Forelimb muscle (tissue), 1 donor: ENCODE data around the gene RHD. TPM values are rescaled to one million over a fixed set of nuclear protein-coding genes. Genes with fewer than 3 reads are reported as not detected.
"Not testable (repeated sequence)": the region's sequence is repeated elsewhere in the genome, so short reads cannot be mapped to it uniquely, and the experiment has no call there.

Experiments used
- DNase-seq: peaks from one replicate; pipeline ENCODE4 v3.0.0-alpha.2; 2013; ENCODE audit warnings: low read depth
- polyA plus RNA-seq: library from polyadenylated mRNA; unstranded; fragments of 120-200 nt; gene quantifications from one replicate; pipeline ENCODE4 v1.2.1, GENCODE V29; 2013; ENCODE audit not compliant: insufficient read length

The RHD gene
- polyA plus RNA-seq, 1 donor, result 1.0 TPM

GRCh38 chr1:25304936-25305335, 32.6 kb downstream of the RHD start:
- DNase-seq, result not testable (repeated sequence)

DNA sequence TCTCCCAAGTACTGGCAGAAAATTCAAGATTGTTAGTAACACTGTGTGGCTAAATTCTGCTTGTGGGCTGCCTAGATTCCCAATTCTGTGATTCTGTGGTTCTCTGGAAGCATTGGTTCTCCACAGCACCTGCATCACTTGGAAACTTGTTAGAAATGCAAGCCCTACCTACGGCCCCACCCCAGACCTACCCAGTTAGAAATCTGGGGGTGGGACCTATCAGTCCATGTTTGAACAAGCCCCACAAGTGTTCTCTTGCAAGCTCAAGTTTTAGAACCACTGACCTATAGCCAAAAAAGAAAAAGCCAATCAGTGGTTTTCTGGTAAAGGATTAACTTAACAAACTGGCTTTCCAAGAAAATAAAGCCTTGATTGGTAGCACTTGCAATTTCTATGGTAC, 35.9 kb downstream of the RHD start:
- DNase-seq, result not testable (repeated sequence)

DNA sequence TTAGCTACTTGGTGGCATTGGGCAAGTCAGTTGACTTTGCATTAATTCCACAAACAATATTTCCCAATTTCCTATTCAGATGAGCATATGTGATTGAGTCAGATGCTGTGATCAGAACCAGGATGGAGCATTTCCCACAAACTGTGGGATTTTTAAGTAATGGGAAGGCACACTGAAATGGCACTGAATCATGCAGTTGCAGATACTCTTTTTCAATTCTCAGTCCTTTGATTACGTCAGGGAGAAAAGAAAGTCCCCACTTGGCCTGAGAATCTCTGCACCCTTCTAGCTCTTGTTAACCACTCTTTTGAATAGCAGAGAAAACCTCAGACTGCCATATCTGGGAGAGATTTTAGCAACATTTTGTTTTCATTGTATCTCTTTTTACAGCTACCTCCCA, 36.8 kb downstream of the RHD start:
- DNase-seq, result not testable (repeated sequence)

DNA sequence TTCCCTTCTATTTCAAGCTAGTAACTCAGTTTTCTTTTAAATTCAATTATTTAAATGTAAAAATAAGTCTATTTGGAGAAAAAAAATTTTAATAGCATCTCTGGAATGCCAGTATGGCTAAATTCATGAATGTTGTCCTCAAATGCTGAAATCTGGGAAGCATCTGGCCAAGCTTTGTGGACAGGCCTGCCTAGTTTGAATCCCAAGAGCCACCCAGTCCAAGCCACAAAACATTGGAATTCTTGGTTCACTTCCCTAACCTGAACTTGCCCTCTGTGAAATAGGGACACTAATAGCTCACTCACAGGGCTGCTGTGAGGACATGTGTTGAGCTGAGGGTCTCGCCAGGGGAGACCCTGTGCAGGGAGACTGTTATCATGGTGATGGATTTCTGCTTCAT, 37.2 kb downstream of the RHD start:
- DNase-seq, result not testable (repeated sequence)

DNA sequence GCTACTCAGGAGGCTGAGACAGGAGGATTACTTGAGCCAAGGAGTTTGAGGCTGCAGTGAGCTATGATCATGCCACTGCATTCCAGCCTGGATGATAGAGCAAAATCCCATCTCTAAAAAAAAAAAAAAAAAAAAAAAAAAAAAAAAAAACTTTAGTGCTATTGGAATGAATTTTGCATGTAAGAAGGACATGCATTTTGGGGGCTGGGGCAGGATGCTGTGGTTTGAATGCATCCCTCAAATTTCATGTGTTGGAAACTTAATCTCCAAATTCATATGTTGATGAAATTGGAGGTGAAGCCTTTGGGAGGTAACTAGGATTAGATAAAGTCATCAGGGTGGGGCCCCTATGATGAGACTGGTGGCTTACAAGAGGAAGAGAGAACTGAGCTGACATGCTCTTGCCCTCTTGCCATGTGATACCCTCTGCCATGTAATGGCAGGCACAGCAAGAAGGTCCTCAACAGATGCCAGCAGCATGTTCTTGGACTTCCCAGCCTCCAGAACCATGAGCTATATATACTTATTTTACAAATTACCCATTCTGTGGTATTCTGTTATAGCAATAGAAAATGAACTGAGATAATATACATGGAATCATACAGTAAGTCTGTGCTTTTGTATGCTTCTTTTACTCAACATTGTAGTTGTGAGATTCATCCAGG, 40.6 kb downstream of the RHD start:
- DNase-seq, result not testable (repeated sequence)

DNA sequence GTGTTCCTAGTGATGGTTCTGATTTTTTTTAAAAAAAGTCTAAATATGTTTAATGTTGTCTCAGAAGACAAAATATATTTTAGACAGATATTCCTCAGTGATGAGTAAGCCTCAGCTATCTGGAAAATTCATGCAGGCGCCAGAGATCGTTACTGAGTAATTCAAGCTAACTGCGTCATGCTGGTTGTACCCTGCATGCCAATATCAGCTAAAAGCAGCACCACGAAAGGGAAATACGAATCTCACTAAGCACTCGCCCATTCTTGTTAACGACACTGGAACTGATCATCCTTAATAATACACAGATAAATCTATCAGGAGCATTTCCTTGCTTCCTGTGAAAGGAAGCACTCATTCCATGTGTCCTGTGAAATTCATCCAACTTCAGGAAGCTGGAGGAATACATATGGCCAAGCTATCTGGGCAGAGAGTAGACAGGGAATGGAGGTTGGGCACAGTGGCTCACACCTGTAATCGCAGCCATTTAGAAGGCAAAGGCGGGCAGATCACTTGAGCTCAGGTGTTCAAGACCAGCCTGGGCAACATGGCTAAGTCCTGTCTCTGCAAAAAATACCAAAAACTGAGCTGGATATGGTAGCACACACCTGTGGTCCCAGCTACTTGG, 48.1 kb downstream of the RHD start:
- DNase-seq, result not testable (repeated sequence)

GRCh38 chr1:25322127-25322526, 49.8 kb downstream of the RHD start:
- not testable (repeated sequence) for DNase-seq

DNA sequence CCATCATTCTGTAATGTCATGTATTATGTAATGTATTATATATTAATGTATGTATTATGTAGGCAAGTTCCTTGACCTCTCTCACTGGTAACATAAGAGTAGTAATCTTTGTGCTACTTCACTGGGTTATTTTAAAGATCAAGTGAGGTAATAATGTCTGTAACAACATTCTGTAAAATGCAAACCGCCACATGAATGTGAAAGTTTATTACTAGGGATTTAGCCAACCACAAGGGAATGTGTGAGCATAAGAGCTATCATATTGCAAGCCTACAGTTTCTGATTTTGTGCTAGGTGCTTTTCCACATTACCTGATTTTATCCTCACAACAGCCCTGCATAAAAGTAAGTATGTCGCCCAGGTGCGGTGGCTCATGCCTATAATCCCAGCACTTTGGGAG, 52.1 kb downstream of the RHD start:
- not testable (repeated sequence) for DNase-seq

DNA sequence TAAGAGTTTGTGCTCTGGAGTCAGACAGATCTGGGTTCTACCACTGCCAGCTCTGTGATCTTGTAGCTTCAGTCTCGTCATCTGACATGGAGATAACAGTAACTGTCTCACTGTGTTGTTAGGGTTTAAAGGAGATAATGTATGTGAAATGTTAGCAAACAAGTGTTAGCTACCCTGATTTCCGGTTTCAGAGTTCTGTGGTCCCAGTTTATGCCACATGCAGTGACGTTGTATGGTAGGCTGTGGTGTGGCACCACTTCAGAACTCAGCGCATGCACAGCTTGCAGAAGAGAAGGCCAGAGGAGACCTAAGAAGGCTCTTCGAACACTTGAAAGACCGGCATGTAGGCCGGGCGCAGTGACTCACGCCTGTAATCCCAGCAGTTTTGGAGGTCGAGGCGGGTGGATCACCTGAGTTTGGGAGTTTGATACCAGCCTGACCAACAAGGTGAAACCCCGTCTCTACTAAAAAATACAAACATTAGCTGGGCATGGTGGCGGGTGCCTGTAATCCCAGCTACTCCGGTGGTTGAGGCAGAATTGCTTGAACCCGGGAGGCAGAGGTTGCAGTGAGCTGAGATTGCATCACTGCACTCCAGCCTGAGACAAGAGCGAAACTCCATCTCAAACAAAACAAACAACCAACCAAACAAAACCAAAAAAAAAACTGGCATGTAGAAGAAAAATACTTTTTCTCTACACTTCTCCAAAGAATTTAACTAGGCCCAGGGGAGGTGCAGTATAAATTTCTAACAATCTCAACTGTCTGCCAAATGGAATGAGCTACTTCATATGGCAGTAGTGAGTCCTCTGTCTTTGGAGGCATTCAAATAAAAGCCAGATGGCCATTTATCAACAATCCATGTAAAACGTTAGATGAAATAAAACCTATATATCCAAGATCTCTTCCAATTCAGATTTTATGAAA, 55.8 kb downstream of the RHD start:
- DNase-seq, result not testable (repeated sequence)

DNA sequence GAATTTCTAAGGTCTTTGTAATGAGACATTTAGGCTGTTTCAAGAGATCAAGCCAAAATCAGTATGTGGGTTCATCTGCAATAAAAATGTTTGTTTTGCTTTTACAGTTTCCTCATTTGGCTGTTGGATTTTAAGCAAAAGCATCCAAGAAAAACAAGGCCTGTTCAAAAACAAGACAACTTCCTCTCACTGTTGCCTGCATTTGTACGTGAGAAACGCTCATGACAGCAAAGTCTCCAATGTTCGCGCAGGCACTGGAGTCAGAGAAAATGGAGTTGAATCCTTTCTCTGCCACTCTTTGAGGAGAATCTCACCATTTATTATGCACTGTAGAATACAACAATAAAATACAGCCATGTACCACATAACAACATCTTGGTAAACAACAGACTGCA, 56.5 kb downstream of the RHD start:
- DNase-seq, result not testable (repeated sequence)

DNA sequence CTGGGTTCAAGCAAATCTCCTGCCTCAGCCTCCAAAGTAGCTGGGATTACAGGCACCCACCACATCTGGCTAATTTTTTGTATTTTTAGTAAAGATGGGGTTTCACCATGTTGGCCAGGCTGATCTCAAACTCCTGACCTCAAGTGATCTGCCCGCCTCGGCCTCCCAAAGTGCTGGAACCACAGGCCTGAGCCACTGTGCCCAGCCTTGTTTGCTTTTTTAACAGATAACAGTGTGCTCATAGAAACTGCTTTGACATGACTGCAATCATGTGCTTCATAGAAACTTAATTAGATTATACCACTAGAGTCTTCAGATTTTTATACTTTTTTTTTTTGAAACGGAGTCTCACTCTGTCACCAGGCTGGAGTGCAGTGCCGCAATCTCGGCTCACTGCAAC, 57.0 kb downstream of the RHD start:
- not testable (repeated sequence) for DNase-seq

DNA sequence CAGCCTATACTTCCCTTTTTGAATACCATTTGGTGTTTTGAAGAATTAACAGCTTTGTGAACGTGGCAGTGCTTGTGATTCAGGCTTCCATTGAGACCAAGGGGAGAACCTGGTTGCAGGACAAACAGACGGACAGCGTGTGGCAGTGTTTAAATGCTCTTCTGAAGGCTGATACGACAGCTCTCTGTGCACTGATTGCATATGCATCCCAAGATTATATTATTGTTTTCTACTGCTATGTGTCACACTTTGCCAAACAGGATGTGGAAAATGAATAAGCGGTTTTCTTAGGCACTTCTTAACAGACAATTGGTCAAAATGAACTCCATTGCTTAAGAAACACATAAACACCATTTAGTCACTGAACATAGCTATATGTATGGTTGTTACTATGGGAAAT, 57.6 kb downstream of the RHD start:
- DNase-seq, result not testable (repeated sequence)

DNA sequence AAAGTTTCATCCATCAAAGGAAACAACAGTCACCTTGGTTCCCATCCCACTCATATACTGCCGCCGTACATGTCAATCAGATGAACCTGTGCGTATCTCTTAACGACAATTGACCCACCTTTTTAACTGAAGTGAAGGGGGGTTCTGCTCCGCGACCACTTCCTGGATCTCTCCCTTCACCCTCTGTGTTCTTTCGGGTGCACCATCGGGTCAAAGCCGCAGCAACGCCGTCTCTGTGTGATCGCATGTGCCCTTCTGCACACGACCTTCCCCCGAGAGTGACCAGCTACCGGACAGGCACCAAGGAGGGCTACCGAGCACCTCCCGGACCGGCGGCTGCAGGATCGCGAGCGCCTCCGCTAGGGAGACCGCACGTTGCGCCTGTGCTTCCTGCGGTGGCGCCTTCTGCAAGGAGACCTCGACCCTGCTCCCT, 64.6 kb downstream of the RHD start:
- DNase-seq, result not testable (repeated sequence)

DNA sequence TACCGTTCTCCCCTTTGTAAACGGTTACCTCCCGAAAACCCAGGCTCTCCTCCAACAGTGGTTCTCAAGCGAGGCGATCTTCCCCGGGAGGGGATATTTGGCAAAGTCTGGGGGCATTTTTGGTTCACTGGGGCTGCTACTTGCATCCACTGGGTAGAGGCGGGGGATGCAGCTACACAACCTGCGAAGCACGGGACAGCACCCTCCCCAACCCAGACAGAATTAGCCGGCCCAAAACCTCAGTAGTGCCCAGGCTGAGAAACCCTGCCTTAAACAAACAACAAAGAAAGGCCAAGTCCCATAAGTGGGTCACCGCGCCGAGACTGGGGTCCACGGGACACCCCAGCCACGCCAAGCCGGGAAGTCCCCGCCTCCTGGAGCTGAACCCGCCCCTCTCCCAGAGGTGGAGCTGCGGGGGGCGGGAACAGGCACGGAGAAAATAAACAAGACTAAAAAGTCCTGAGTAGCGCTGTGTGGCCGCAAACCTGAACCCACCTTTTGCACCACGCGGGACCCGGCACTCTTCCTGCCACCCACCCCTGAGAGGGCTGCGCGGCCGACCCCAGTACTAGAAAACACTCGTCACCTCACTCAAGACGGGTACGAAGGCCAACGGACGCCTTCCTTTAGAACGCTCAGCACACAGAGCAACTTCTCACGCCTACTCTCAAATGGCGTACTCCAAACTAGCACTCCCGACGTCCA, 65.3 kb downstream of the RHD start:
- not testable (repeated sequence) for DNase-seq

GRCh38 chr1:25338188-25338981, 66.1 kb downstream of the RHD start, which contains the start of gene TMEM50A:
Gene TMEM50A, plus strand, starts transcription at chr1:25338334. Its CDS starts 2,153 bp downstream, at chr1:25340487.
- no peak for DNase-seq

DNA sequence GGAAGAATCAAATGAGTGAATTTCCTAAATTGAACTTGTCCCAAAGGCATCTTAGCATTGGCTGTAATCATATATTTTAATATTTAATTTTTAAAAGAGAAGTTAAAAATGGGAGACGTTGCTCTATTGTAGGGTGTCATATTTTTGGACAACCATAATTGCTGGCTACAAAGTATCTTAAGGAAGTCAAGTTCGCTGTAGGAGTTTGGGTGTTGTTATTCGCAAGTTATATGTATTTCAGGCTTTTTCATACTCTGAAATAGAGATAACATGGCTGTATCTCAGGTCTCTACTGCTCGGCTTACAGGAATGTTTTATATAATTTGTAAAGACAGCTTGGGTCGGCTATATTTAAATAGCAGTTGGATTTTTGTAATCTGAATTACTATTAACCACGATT, 66.7 kb downstream of the RHD start:
- no peak for DNase-seq

DNA sequence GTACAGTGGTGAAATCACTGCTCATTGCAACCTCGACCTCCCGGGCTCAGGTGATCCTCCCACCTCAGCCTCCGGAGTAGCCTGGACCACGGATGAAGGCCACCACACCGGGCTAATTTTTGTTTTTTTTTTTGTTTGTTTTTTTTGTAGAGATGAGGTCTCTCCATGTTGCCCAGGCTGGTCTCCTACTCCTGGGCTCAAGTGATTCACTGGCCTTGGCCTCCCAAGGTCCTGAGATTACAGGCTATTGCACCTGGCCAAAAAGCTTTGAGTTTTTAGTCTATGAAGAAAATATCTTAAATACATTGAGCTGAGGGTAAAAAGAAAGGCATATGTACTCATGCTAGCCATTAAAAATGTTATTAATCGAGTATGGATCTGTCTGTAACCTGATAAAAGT, 69.4 kb downstream of the RHD start:
- DNase-seq, result no peak

DNA sequence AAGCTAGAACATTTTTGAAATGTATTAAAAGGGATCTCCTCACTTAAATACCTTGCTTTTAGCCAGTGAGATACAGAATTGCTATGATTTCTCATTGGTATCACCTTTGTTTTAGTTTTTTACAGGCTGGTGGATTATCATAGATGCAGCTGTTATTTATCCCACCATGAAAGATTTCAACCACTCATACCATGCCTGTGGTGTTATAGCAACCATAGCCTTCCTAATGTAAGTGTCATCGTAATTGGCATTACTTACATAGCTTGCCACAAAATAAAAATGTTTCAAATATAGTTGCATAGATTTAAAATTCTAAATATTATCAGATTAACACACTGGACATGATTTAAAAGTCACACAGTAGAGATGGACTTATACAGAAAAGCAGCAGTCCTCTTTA, 70.5 kb downstream of the RHD start:
- no peak for DNase-seq

GRCh38 chr1:25343872-25344271, 71.6 kb downstream of the RHD start:
- DNase-seq, result no peak

- no peak for DNase-seq
Observed at GRCh38 chr1:25347556-25347955, 75.2 kb downstream of the RHD start.

- DNase-seq, result no peak
Observed at GRCh38 chr1:25349606-25350005, 77.3 kb downstream of the RHD start.
